Ovary (tissue), 9 donors: Measurements from ENCODE around the gene SULF2. TPM values are rescaled to one million over a fixed set of nuclear protein-coding genes. Genes with fewer than 3 reads are reported as not detected.

Experiments
- DNase-seq, 5 donors: peaks; one replicate each; pipeline ENCODE4 v3.0.0-alpha.2; 2019 to 2020
- H3K27ac ChIP-seq, 2 donors: fragments of 200-600 bp; one replicate each; pipeline versions ENCODE4 v1.5.1 to v1.8.0; 2019 to 2022
- H3K27me3 ChIP-seq: fragments of 200-600 bp; one replicate; pipeline ENCODE4 v1.8.0; 2022
- H3K36me3 ChIP-seq: fragments of 200-600 bp; sonication (generic); one replicate; pipeline ENCODE4 v1.5.1; 2019
- H3K4me1 ChIP-seq: one replicate; pipeline ENCODE4 v1.8.1; 2013; ENCODE audit warnings: mild to moderate bottlenecking, moderate library complexity; ENCODE audit not compliant: insufficient read depth
- H3K4me3 ChIP-seq: fragments of 200-600 bp; sonication (generic); one replicate; pipeline ENCODE4 v1.5.1; 2017
- H3K9me3 ChIP-seq, 2 donors: fragments of 200-600 bp in 1 of 2; sonication (generic) in 1 of 2; one replicate each; pipeline versions ENCODE4 v1.5.1 to v1.8.1; 2013 to 2019; ENCODE audit warnings: mild to moderate bottlenecking in 1 of 2, moderate library complexity in 1 of 2
- CTCF ChIP-seq, 3 donors: fragments of 450-650 bp in 2 of 3; fragments of 200-600 bp in 1 of 3; IDR thresholded peaks; one replicate each; pipeline versions ENCODE4 v1.5.1 to v1.8.0; 2016 to 2022; ENCODE audit warnings: antibody characterized with exemption in 3 of 3, mild to moderate bottlenecking in 1 of 3
- EP300 ChIP-seq: sonication (generic); formaldehyde crosslinking; IDR thresholded peaks from one replicate; pipeline ENCODE4 v1.6.1; 2017; ENCODE audit warnings: antibody characterized with exemption
- POLR2A ChIP-seq: fragments of 450-650 bp; IDR thresholded peaks from one replicate; pipeline ENCODE4 v1.6.1; 2017; ENCODE audit warnings: antibody characterized with exemption, mild to moderate bottlenecking, moderate library complexity
- WGBS, 3 donors: extraction: QIAGEN DNeasy Blood & Tissue Kit in 1 of 3; methylation state at CpG; one replicate each; pipeline versions ENCODE4 v1.1.5 to v1.1.7; 2013 to 2017; 5-methylcytosine and 5-hydroxymethylcytosine counted together
- intact Hi-C, 4 donors: fragments of 100-400 bp; cut with DNase I; formaldehyde crosslinking; loops; one replicate each; pipeline versions ENCODE4 v1.11.0 to v1.15.1; 2022 to 2023
- polyA plus RNA-seq, 2 donors: library from polyadenylated mRNA; stranded (reverse); fragments of 200-250 nt in 1 of 2; fragments of 350-450 nt in 1 of 2; fragmentation: Illumina TruSeq in 1 of 2; extraction: RNeasy Lipid Tissue Mini Kit (QIAGEN cat#74804) in 1 of 2; gene quantifications; one replicate each; pipeline ENCODE4 v1.2.3, GENCODE V29; 2013 to 2014
- total RNA-seq, 7 donors: library from RNA; depleted of rRNA in 2 of 7; stranded (reverse); fragments of >200 nt in 2 of 7; fragmentation: NEBNext Ultra II Directional in 3 of 7; extraction: Animal tissue kit (Norgen Biotek cat#: 25700) in 3 of 7; gene quantifications; one replicate each; pipeline versions ENCODE4 v1.1.0 to v1.2.4, GENCODE V29; 2016 to 2023
- donor health status: DM: no; HTN: no; CAD: no; lungs with moderate emphysema.
- donor health status: DM: no; HTN: no; CAD: no.
- donor health status: Bipolar disorder and iron deficiency.
- donor health status: DM: yes; HTN: yes; CAD: no.
- donor health status: DM: no; HTN: no; CAD: no.
- donor health status: DM: yes; HTN: yes; CAD: no.

Gene SULF2
- total and polyA plus RNA-seq, 9 donors, result 128 to 423 (median 362) TPM

- WGBS, 3 donors, result 94 to 97% (median 96%) methylated on average over 18 to 21 of the region's 21 CpGs
- DNase-seq, result no peak
- H3K27ac ChIP-seq, result no peak overlapping the region
- peaks cover 4 to 12% of the 10 kb centered on the region in 2 donors for H3K9me3 ChIP-seq
- no peaks in the 10 kb centered on the region for H3K27me3 ChIP-seq
- no peaks in the 10 kb centered on the region for H3K36me3 ChIP-seq
- intact Hi-C loops, result no loop called here
- H3K4me1 ChIP-seq, result no peaks in the 10 kb centered on the region
- TF ChIP-seq POLR2A (no peak), EP300 (no peak), CTCF (IDR thresholded peaks at IDR 0.05) (no peak)
- no peak overlapping the region for H3K4me3 ChIP-seq
Observed at GRCh38 chr20:47694021-47694818, 91.1 kb downstream of the SULF2 start.

DNA sequence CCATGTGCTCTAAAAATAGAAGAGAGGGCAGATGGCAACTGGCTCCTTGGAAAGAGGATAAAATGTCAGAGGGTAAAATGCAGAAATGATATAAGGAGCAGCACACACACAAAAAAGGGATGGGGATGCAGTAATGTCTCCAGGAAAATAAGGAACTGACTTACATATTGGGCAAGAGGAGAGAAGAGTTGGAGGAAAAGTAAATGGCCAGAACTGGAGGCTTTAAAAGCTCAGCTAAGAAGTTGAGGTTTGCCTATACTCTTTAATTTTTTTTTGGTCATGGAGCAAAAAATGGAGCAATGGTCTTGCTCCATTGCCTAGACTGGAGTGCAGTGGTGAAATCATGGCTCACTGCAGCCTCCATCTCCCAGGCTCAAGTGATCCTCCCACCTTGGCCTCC, 93.7 kb downstream of the SULF2 start:
- Histone ChIP-seq H3K27me3 (no peaks in the 10 kb centered on the region), H3K9me3 (peaks cover 4 to 12% of the 10 kb centered on the region in 2 donors), H3K36me3 (no peaks in the 10 kb centered on the region), H3K4me1 (no peaks in the 10 kb centered on the region), H3K4me3 (no peak overlapping the region), H3K27ac (no peak overlapping the region)
- no peak for DNase-seq
- intact Hi-C loops, result no loop called here
- TF ChIP-seq CTCF (IDR thresholded peaks at IDR 0.05) (no peak), POLR2A (no peak), EP300 (no peak)

DNA sequence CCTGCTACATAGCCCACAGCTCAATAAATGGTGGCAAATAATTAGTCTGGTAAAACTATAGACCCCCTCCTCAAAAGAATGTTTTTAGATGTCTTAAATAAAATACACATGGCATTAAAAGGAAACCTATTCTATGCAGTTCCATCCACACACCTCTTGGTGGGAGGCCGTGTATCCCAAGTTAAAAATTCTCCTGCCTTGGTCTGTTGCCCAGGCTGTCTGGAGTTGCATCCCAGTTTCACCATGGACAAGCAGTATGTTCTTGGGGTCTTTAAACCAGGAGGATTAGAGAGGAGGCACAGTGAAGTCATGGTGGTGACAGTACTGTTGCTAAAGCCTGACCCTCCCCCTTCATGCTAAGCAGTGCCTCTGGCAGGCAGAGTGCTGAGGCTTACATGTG, 95.5 kb downstream of the SULF2 start:
- Histone ChIP-seq H3K36me3 (no peaks in the 10 kb centered on the region), H3K4me3 (no peak overlapping the region), H3K27ac (no peak overlapping the region), H3K9me3 (peaks cover 4 to 12% of the 10 kb centered on the region in 2 donors), H3K4me1 (no peaks in the 10 kb centered on the region), H3K27me3 (no peaks in the 10 kb centered on the region)
- intact Hi-C loops, result loop anchor here in 1 of 4 donors (10.0 kb wide), 1 partner anchor 475 kb away; no protein-coding TSS in a partner anchor
- WGBS, 3 donors, result 96 to 100% (median 96%) methylated on average over 1 of the region's 1 CpG
- TF ChIP-seq POLR2A (no peak), CTCF (IDR thresholded peaks at IDR 0.05) (no peak), EP300 (no peak)
- no peak for DNase-seq

DNA sequence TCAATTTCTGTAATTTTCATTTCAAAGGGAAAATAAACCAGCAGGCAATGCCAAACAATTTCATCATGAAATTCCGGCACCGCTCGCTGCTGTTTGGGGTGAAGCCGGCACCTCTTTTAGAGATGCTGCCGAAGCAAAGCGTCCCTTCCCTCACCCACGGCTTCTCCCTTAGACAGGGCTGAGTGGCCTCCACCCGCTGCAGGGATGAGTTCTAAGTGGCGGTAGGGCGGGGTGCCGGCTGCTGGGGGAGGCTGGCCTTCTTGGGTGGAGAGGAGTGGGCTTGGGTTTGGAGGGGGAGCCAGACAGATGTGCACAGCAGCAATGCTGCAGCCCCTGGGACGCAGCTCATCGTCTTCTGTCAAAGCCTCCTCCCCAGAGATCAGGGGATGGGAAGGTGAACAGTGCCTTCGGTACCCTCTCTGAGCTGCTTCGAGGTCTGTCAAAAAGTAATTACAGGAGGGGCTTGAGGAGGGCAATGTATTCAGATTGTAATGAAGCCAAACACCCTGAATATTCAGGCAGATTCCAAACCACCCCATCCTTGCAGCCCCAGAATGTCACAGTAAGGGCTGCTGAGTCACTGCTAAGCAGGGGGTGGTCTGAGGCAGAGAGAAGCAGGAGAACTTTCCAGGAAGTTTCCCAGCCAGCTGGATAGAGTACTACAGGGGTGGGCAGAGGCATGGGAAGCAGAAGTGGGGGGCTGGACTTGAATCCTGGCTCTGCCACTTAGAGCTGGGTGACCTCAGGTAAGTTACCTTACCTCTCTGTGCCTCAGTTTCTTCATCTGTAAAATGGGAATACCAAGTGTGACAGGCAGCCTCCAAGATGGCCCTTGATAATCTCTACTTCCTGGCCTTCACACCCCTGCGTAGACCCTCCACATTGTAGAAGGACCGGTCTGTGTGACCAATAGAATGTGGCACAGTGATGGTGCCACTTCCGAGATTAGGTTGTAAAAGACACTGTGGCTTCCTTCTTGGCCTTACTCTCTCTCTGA, 96.6 kb downstream of the SULF2 start:
- Histone ChIP-seq H3K4me1 (no peaks in the 10 kb centered on the region), H3K27ac (no peak overlapping the region), H3K9me3 (peaks cover 4 to 12% of the 10 kb centered on the region in 2 donors), H3K36me3 (no peaks in the 10 kb centered on the region), H3K4me3 (no peak overlapping the region), H3K27me3 (no peaks in the 10 kb centered on the region)
- 84 to 90% (median 86%) methylated on average over 18 of the region's 18 CpGs for WGBS, 3 donors
- no peak for TF ChIP-seq CTCF (IDR thresholded peaks at IDR 0.05)
- no peak for TF ChIP-seq POLR2A
- no peak for TF ChIP-seq EP300
- intact Hi-C loops, result loop anchor here in 1 of 4 donors (10.0 kb wide), 1 partner anchor 476 kb away; no protein-coding TSS in a partner anchor
- no peak for DNase-seq
